Calu3 (cell line): ENCODE data around the gene CNTNAP2. TPM values are rescaled to one million over a fixed set of nuclear protein-coding genes. Genes with fewer than 3 reads are reported as not detected.

Source experiments
- BruUV-seq: library from RNA; stranded (reverse); fragments of 400-500 nt; replicated peaks from 2 replicates; lab custom pipeline; 2021; lab: Mats Ljungman, UMichigan
- CTCF ChIA-PET: fragments of 300-600 bp; sonication (Branson Sonifier 250); formaldehyde crosslinking; loops from one replicate; lab custom pipeline; 2022; ENCODE audit warnings: antibody characterized with exemption; lab: Charles Lee
- DNase-seq: peaks from one replicate; pipeline ENCODE4 v3.0.0; 2022
- H3K27ac Mint-ChIP-seq: one replicate; pipeline ENCODE4 v1.8.0; 2022; ENCODE audit warnings: mixed read lengths; ENCODE audit not compliant: unreplicated experiment
- H3K27me3 Mint-ChIP-seq: one replicate; pipeline ENCODE4 v1.8.0; 2022; ENCODE audit warnings: mixed read lengths; ENCODE audit not compliant: unreplicated experiment
- H3K36me3 Mint-ChIP-seq: one replicate; pipeline ENCODE4 v1.8.0; 2022; ENCODE audit warnings: mild to moderate bottlenecking, moderate library complexity, mixed read lengths; ENCODE audit not compliant: insufficient read depth, unreplicated experiment
- H3K4me1 Mint-ChIP-seq: one replicate; pipeline ENCODE4 v1.8.0; 2022; ENCODE audit warnings: mild to moderate bottlenecking, low read depth, mixed read lengths; ENCODE audit not compliant: unreplicated experiment
- H3K4me3 Mint-ChIP-seq: one replicate; pipeline ENCODE4 v1.8.0; 2022; ENCODE audit warnings: mild to moderate bottlenecking, low read depth, moderate library complexity, mixed read lengths; ENCODE audit not compliant: unreplicated experiment
- H3K9me3 Mint-ChIP-seq: one replicate; pipeline ENCODE4 v1.8.0; 2022; ENCODE audit warnings: low read depth, mixed read lengths; ENCODE audit not compliant: unreplicated experiment
- CTCF ChIP-seq: fragments of 200-600 bp; IDR thresholded peaks from one replicate; pipeline ENCODE4 v1.8.0; 2022; ENCODE audit warnings: antibody characterized with exemption; ENCODE audit not compliant: unreplicated experiment
- intact Hi-C: fragments of 100-400 bp; cut with micrococcal nuclease; formaldehyde crosslinking; loops from one replicate; pipeline ENCODE4 v1.10.0; 2022; ENCODE audit not compliant: unreplicated experiment
- total RNA-seq: library from RNA; stranded (reverse); gene quantifications from 2 replicates; pipeline ENCODE4 v1.2.3, GENCODE V29; 2022

Gene CNTNAP2
- total RNA-seq, 1 experiment from 2014 or later: 1.1 TPM

- H3K27me3 Mint-ChIP-seq: no peaks in the 10 kb centered on the region
- no TSS peak for BruUV-seq
- no peaks in the 10 kb centered on the region for H3K4me1 Mint-ChIP-seq
- H3K4me3 Mint-ChIP-seq: no peak overlapping the region
- no peaks in the 10 kb centered on the region for H3K36me3 Mint-ChIP-seq
- no peak overlapping the region for H3K27ac Mint-ChIP-seq
- intact Hi-C loops: no loop called here
- no peak for DNase-seq
- TF ChIP-seq CTCF: no peak
- H3K9me3 Mint-ChIP-seq: peaks cover 8% of the 10 kb centered on the region
- CTCF ChIA-PET: no interaction called here
Observed at GRCh38 chr7:147496209-147496608, 1379.6 kb downstream of the CNTNAP2 start.

- no peak for DNase-seq
- CTCF ChIA-PET: no interaction called here
- H3K27me3 Mint-ChIP-seq: no peaks in the 10 kb centered on the region
- no peak overlapping the region for H3K4me3 Mint-ChIP-seq
- BruUV-seq: no TSS peak
- no peak for TF ChIP-seq CTCF
- H3K27ac Mint-ChIP-seq: no peak overlapping the region
- intact Hi-C loops: no loop called here
- H3K36me3 Mint-ChIP-seq: no peaks in the 10 kb centered on the region
- peaks cover 13% of the 10 kb centered on the region for H3K9me3 Mint-ChIP-seq
- no peaks in the 10 kb centered on the region for H3K4me1 Mint-ChIP-seq
Observed at GRCh38 chr7:147497246-147497645, 1380.6 kb downstream of the CNTNAP2 start.

GRCh38 chr7:147498081-147498480, 1381.5 kb downstream of the CNTNAP2 start:
- BruUV-seq: no TSS peak
- Mint-ChIP-seq H3K4me3 (no peak overlapping the region), H3K27me3 (no peaks in the 10 kb centered on the region), H3K9me3 (peaks cover 10% of the 10 kb centered on the region), H3K4me1 (no peaks in the 10 kb centered on the region), H3K27ac (no peak overlapping the region), H3K36me3 (no peaks in the 10 kb centered on the region)
- TF ChIP-seq CTCF: no peak
- DNase-seq: no peak
- intact Hi-C loops: no loop called here
- CTCF ChIA-PET: no interaction called here

GRCh38 chr7:147509035-147509501, 1392.5 kb downstream of the CNTNAP2 start:
- Mint-ChIP-seq H3K9me3 (peaks cover 22% of the 10 kb centered on the region), H3K27ac (no peak overlapping the region), H3K27me3 (no peaks in the 10 kb centered on the region), H3K4me3 (no peak overlapping the region), H3K36me3 (no peaks in the 10 kb centered on the region), H3K4me1 (no peaks in the 10 kb centered on the region)
- TF ChIP-seq CTCF: no peak
- DNase-seq: no peak
- BruUV-seq: no TSS peak
- intact Hi-C loops: no loop called here
- CTCF ChIA-PET: no interaction called here
